ENCODE measurements around the gene MDM2. TPM values are rescaled to one million over a fixed set of nuclear protein-coding genes. Genes with fewer than 3 reads are reported as not detected.
A peak's percentile ranks its signal among the peaks of the same experiment; 100 is the strongest.

The MDM2 gene
- total RNA-seq, 2 experiments from 2014 or later, result 143 to 318 TPM

DNA sequence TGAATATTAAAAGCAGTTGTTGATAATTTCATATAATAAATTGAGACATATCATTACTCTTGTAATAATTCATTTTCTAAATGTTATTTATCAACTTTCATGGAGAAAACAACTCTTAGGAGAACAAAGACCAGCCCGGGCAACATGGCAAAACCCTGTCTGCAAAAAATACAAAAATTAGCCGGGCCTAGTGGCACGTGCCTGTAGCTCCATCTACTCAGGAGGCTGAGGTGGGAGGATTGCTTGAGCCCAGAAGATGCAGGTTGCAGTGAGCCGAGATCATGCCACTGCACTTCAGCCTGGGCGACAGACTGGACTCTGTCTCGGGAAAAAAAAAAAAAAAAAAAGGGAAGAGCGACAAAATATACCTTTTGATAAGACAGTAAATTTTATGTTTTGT is 40.8 kb upstream of the MDM2 start:
- POLR2A ChIA-PET, result interaction anchor here (0.9 to 1.5 kb wide), 2 partner anchors 15 to 21 kb away, joined by 5 read pairs; partner anchors contain the start of gene SLC35E3
- H2AFZ ChIP-seq (ENCODE audit: low read length), result no peak overlapping the region
- TF ChIP-seq EZH2phosphoT487 (IDR thresholded peaks at IDR 0.05; ENCODE audit: borderline replicate concordance, low read depth, low read length), result no peak
- TF ChIP-seq, protein P1, sequence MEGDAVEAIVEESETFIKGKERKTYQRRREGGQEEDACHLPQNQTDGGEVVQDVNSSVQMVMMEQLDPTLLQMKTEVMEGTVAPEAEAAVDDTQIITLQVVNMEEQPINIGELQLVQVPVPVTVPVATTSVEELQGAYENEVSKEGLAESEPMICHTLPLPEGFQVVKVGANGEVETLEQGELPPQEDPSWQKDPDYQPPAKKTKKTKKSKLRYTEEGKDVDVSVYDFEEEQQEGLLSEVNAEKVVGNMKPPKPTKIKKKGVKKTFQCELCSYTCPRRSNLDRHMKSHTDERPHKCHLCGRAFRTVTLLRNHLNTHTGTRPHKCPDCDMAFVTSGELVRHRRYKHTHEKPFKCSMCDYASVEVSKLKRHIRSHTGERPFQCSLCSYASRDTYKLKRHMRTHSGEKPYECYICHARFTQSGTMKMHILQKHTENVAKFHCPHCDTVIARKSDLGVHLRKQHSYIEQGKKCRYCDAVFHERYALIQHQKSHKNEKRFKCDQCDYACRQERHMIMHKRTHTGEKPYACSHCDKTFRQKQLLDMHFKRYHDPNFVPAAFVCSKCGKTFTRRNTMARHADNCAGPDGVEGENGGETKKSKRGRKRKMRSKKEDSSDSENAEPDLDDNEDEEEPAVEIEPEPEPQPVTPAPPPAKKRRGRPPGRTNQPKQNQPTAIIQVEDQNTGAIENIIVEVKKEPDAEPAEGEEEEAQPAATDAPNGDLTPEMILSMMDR (conservative IDR thresholded peaks at IDR 0.05; ENCODE audit: low read length), result no peak
- intact Hi-C loops (cut with micrococcal nuclease; ENCODE audit: unreplicated experiment), result no loop called here
- CTCF ChIA-PET (ENCODE audit: unreplicated experiment), result no interaction called here
- H3K27ac ChIP-seq (ENCODE audit: low read depth, low read length, poor library complexity, severe bottlenecking), result peak overlapping the region; percentile 18
- no peaks in the 10 kb centered on the region for H4K20me1 ChIP-seq (ENCODE audit: insufficient read depth, low read length)
- peaks cover 63% of the 10 kb centered on the region for H3K36me3 ChIP-seq (ENCODE audit: insufficient read depth, low read length)
- no TSS peak for BruUV-seq (replicated peaks)
- H3K79me2 ChIP-seq (ENCODE audit: insufficient read depth, low read depth, low read length), result no peaks in the 10 kb centered on the region
- no peak overlapping the region for H3K4me3 ChIP-seq (ENCODE audit: low read depth, low read length, poor library complexity, severe bottlenecking)
- H3K9me2 ChIP-seq (ENCODE audit: insufficient read depth, low read length), result no peaks in the 10 kb centered on the region
- H3K9me3 ChIP-seq (ENCODE audit: low read length), result no peaks in the 10 kb centered on the region
- DNase-seq (ENCODE audit: low spot score), result no peak
- no peak overlapping the region for H3K4me2 ChIP-seq (ENCODE audit: low read length)
- H3K4me1 ChIP-seq (ENCODE audit: insufficient read depth, low read length, poor library complexity, severe bottlenecking), result peaks cover 35% of the 10 kb centered on the region

DNA sequence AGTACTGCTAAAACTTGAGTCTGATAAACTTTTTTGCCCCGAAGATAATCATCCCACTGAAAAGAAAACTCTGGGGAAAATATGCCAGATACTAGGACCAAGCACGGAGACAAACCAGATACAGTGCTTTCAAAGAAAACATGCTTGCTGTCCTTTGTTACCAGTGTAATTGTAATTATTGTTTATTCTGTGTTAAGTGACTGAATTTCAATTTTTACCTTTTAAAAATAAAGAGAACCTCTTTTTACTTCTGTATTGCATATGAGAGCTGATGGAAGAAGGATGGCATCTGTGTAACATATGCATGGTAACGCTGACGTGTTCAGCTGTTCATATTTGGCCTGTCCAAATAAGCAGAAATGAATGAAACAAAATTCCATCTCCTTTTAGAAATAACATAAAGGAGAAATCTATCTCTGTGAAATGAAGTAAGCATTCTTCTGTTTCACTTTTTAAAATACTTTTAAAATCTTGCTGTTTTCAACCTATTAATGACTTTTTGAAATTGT is 39.5 kb upstream of the MDM2 start:
- Histone ChIP-seq H3K4me3 (ENCODE audit: low read depth, low read length, poor library complexity, severe bottlenecking) (no peak overlapping the region), H3K4me1 (ENCODE audit: insufficient read depth, low read length, poor library complexity, severe bottlenecking) (peaks cover 47% of the 10 kb centered on the region), H3K79me2 (ENCODE audit: insufficient read depth, low read depth, low read length) (no peaks in the 10 kb centered on the region), H3K4me2 (ENCODE audit: low read length) (no peak overlapping the region), H4K20me1 (ENCODE audit: insufficient read depth, low read length) (no peaks in the 10 kb centered on the region), H2AFZ (ENCODE audit: low read length) (no peak overlapping the region), H3K27ac (ENCODE audit: low read depth, low read length, poor library complexity, severe bottlenecking) (peak overlapping the region; percentile 24), H3K9me2 (ENCODE audit: insufficient read depth, low read length) (no peaks in the 10 kb centered on the region), H3K36me3 (ENCODE audit: insufficient read depth, low read length) (peaks cover 51% of the 10 kb centered on the region), H3K9me3 (ENCODE audit: low read length) (no peaks in the 10 kb centered on the region)
- TF ChIP-seq EZH2phosphoT487 (IDR thresholded peaks at IDR 0.05; ENCODE audit: borderline replicate concordance, low read depth, low read length), result no peak
- TF ChIP-seq, protein P1 (conservative IDR thresholded peaks at IDR 0.05; ENCODE audit: low read length), result no peak
- CTCF ChIA-PET (ENCODE audit: unreplicated experiment), result no interaction called here
- DNase-seq (ENCODE audit: low spot score), result no peak
- BruUV-seq (replicated peaks), result no TSS peak
- POLR2A ChIA-PET, result interaction anchor here (0.6 kb wide), 1 partner anchor 22 kb away, joined by 3 read pairs; no protein-coding TSS in a partner anchor
- intact Hi-C loops (cut with micrococcal nuclease; ENCODE audit: unreplicated experiment), result no loop called here

DNA sequence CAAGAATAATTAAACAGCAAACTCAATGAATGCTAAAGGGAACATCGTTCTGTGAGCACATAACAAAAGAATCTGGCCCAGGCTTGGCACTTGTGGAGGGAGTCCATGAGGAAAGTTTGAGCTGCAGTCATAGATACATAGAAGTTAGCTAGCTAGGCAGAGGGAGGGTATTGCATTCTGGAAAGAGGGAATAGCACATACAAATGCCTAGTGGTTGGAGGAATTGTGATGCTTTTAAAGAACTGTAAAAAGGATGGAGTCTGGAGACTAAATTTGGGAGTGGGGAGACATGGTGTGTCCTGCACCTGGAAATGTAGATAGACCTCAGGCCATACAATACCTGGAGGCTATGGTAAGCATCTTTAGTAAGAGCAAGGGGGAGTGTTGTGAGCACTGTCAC is 38.0 kb upstream of the MDM2 start:
- ChIA-PET CTCF (ENCODE audit: unreplicated experiment) (interaction anchor here (1.2 kb wide), 1 partner anchor 23 kb away, joined by 3 read pairs; no protein-coding TSS in a partner anchor), POLR2A (interaction anchor here (0.8 to 5.6 kb wide), 7 partner anchors 13 to 147 kb away, joined by 3 to 30 read pairs (median 15); partner anchors contain the start of gene MDM2)
- TF ChIP-seq, protein P1 (conservative IDR thresholded peaks at IDR 0.05; ENCODE audit: low read length), result no peak
- no peak for TF ChIP-seq EZH2phosphoT487 (IDR thresholded peaks at IDR 0.05; ENCODE audit: borderline replicate concordance, low read depth, low read length)
- Histone ChIP-seq H4K20me1 (ENCODE audit: insufficient read depth, low read length) (no peaks in the 10 kb centered on the region), H3K27ac (ENCODE audit: low read depth, low read length, poor library complexity, severe bottlenecking) (peak overlapping the region; percentile 100), H3K4me1 (ENCODE audit: insufficient read depth, low read length, poor library complexity, severe bottlenecking) (peaks cover 61% of the 10 kb centered on the region), H2AFZ (ENCODE audit: low read length) (no peak overlapping the region), H3K36me3 (ENCODE audit: insufficient read depth, low read length) (peaks cover 37% of the 10 kb centered on the region), H3K79me2 (ENCODE audit: insufficient read depth, low read depth, low read length) (no peaks in the 10 kb centered on the region), H3K9me2 (ENCODE audit: insufficient read depth, low read length) (no peaks in the 10 kb centered on the region), H3K9me3 (ENCODE audit: low read length) (no peaks in the 10 kb centered on the region), H3K4me2 (ENCODE audit: low read length) (no peak overlapping the region), H3K4me3 (ENCODE audit: low read depth, low read length, poor library complexity, severe bottlenecking) (no peak overlapping the region)
- DNase-seq (ENCODE audit: low spot score), result no peak
- BruUV-seq (replicated peaks), result no TSS peak
- intact Hi-C loops (cut with micrococcal nuclease; ENCODE audit: unreplicated experiment), result no loop called here

Measured in OCI-LY7 (cell line).